ENCODE data around the gene PKIG.
"Not testable (repeated sequence)": the region's sequence is repeated elsewhere in the genome, so short reads cannot be mapped to it uniquely, and the experiment has no call there.

Gene PKIG

GRCh38 chr20:44572551-44573500 is 9.6 kb upstream of the PKIG start:
- no peak for DNase-seq

DNA sequence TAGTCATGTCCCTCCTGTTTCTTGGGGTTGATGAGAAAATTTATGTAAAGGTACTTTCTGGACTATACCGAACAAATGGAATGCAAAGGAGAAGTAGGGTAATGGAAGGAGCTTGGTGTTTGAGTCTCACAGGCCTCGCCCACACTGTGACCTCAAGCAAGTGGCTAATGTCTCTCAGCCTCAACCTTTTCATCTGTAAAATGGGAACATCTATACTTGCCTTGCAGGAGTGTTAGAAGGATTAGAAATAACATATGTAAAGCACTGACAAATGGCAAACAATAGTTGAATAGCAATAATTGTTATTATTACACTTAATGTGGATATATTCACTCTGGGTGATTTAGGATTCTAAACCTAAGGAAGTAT is 8.9 kb upstream of the PKIG start:
- no peak for DNase-seq

DNA sequence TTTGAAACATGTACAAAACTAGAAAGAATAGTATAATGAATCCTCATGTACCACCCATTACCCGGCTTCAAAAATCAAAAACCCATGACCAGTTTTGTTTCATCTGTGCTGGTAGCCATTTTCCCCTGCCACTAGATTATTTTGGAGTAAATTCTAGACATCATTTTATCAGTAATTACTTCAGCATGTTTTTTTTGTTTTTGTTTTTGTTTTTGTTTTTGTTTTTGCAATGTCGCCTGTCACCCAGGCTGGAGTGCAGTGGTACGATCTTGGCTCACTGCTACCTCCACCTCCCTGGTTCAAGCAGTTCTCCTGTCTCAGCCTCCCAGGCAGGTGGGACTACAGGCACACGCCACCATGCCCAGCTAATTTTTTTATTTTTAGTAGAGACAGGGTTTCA is 8.0 kb upstream of the PKIG start:
- no peak for DNase-seq

- no peak for DNase-seq
These were observed 6.1 kb upstream of the PKIG start for GRCh38 chr20:44576297-44576696.

- DNase-seq: no peak
These were observed 2.9 kb upstream of the PKIG start for GRCh38 chr20:44579313-44580081.

- DNase-seq: no peak
These were observed 1.7 kb upstream of the PKIG start for GRCh38 chr20:44580581-44581268.

DNA sequence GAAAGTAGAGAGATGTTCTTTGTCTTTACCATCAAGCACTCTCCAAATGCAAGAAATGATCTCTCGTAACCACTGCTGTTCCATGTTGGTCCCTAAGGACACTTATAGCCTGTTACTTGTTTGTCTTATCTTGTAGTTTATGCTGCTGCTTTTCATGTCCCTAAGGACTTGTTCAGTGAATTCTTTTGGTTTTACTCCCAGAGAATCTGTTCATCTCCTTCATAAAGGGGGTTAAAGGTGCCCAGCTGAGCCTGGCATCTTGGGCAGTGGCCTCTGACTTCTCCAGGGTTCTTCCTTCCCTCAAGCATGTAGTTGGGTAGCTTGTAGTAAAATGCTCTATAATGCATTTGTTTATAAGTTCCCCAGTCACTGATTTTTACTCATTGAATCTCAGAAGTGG is 864 bp upstream of the PKIG start:
- no peak for DNase-seq

- no peak for DNase-seq
These were observed 778 bp downstream of the PKIG start for GRCh38 chr20:44583157-44583556.

DNA sequence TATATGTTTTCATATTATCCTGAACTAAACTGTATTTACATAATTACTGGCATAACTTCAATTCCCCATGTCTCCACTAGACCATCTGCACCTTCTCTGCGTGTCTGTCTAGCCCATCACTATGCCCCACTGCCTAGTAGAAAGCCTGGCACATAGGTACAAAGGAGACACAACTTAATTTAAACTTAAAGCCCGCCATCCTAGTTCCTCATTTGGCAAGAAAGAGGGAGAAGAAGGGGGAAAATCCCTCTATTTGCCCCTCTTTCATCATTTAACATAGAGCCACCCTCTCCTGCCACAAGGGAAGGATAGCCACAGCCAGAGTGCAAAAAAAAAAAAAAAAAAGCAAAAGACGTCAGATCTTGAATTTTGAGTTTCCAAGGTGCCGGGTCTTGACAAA is 1.8 kb downstream of the PKIG start:
- DNase-seq: no peak

DNA sequence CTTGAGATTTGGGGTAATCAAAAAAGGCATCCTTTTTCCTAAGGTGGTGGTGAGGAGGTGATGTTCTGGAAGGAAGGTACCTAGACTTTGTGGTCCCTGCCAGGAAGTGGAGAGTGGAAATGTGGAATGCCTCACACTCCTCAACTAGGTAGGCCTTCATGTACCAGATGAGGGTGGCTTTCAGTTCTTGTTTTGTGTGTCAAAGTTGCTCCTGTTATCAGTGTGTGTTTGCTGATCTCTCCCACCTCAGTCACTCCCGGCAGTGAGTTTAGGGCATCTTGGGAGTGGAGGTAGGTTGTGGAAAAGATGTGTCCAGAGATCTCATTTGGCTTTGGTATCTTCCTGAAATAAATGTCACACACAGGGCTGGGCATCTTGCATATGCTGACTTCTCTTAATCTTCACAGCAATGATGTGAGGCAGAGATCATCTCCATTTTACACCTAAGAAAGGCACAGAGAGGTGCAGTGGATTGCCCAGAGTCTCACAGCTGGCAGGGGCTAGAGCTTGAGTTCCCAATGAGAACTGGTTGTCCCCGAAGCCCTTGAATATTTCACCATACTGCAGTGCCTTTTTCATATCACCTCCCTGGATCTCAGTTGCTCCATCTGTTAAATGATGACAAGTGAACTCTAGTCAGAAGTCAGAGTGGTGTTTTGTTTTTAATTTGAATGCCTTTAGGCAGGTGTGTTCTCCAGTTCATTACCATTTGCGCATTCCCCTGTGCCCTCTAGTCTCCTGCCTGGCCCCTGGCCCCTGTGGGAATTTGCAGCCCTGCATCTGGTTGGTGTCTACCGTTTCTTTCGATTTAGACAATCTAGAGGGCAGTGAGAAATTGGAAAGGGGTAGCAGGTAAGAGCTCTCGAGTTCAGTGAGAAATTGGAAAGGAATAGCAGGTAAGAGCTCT is 2.9 kb downstream of the PKIG start:
- no peak for DNase-seq

- DNase-seq: no peak
These were observed 4.0 kb downstream of the PKIG start for GRCh38 chr20:44586289-44586911.

DNA sequence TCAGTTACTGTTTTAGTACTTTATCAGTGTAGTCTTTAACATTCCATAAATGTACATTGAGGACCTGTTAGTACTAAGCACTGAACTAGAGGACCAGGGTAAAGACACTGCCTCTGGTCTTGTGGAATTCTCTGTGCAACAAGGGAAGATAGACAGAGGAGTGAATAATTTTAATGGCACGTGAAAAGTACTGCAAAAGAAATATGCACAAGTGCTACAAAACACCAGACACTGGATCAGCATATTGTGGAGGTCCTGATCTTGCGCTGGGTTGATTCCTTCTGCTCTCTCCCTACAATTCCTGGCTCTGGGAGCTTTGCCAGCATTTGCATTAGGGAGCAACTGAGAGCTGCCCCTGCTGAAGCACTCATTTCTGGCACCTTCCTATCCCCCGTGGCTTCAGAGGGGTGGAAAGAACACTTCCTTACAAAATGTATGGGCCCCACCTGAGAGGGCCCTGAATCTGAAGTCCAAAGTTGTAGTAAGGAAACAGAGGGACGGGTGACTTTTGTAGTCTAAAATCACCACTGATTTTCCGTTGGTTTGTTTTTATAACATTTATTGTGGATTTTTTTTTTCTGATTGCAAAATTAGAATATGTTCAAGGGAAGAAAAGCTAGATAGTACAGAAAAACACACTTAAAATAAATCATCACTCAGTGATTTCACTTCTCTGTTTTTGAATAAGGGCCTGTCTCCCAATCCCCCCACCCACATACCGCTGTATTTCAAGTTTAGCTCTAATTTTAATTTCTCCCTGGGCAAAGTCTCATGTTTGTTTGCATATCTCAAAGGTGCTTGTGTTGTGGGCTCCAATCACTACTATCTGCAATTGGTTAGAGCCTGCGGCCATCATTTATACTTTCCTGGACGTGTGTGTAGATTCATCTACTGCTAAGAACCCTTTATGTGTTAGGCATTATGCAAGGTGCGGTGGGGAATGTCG is 4.9 kb downstream of the PKIG start:
- DNase-seq: no peak

GRCh38 chr20:44588321-44588720 is 5.9 kb downstream of the PKIG start:
- DNase-seq: not testable (repeated sequence)

GRCh38 chr20:44589537-44589936 is 7.2 kb downstream of the PKIG start:
- DNase-seq: no peak

GRCh38 chr20:44590980-44591778 is 8.8 kb downstream of the PKIG start:
- no peak for DNase-seq

DNA sequence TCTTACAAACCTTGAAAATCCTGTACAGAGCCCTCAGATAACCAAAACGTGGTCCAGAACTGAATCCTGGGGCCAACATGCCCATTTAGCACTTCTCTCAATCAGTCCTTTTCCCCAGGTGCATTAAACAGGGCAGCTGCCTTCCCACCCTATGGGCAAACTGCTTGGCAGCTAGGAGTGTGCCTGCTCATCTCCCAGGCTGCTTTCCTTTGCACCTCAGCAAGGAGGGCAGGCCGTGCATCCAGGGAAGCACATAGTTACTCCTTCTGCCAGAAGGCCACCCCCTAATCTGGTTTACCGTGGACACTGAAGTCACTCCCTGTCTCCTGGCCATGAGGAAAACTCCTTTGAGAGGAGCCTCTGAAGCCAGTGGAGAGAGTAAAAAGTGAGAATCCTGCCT is 10.0 kb downstream of the PKIG start:
- DNase-seq: no peak

DNA sequence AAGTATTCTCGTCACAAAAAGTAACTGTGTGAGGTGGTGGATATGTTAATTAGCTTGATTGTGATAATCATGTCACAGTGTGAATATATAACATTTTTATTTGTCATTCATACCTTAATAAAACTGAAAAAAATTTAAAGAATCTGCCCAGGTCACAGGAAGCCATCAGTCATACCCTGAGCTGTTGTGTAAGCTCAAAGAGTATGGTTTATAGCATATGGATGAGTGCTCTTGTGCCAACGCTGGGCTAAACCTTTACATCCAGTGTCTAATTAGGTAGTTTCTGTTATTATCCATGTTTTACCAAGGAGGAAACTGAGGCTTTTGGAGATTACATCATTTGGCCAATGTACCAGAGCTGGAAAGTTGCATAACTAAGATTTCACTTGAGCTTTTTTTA is 11.4 kb downstream of the PKIG start:
- no peak for DNase-seq

GRCh38 chr20:44594730-44595129 is 12.4 kb downstream of the PKIG start:
- no peak for DNase-seq

DNA sequence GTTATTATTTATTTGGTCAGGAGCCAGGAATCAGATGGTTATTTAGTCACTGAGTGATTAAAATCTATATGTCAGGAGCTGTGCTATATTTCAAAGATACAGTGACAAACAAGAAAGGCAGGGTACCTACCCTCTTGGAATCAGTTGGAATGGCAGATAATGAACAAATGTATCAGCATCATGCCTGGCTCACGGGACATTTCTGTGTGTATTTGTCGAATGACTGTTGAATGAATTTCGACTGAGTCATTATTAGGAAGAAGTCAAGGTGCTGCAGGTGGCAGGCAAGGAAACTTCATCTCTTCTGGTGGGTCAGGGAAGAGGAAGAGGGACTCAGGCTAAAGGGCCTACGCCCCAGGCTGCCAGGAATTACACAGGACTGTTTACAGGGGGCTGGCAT is 13.6 kb downstream of the PKIG start:
- DNase-seq: no peak

DNA sequence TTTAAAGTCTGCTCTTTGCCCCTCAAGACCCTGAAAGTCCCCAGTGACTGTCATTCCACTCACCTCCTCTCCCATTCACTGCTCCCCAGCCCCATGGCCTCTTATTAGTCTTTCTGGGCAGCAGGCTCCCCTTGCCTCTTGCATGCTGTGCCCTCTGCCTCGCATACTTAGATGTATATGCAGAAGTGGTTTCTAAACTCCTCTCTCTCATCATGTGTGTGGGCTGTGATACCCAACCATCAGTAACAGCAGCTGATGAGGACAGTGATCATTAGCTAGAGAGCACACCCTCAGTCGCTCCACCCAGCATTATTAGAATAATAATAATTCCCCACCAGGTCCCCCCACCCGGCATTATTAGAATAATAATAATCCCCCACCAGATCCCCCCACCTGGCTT is 14.5 kb downstream of the PKIG start:
- no peak for DNase-seq

Data from NCI-H1694 (cell line).